ENCODE measurements around the gene PLEKHO1. TPM values are rescaled to one million over a fixed set of nuclear protein-coding genes. Genes with fewer than 3 reads are reported as not detected.
"Not testable (repeated sequence)": the region's sequence is repeated elsewhere in the genome, so short reads cannot be mapped to it uniquely, and the experiment has no call there.

The PLEKHO1 gene
- polyA plus RNA-seq, 1 experiment, result 62.0 TPM

DNA sequence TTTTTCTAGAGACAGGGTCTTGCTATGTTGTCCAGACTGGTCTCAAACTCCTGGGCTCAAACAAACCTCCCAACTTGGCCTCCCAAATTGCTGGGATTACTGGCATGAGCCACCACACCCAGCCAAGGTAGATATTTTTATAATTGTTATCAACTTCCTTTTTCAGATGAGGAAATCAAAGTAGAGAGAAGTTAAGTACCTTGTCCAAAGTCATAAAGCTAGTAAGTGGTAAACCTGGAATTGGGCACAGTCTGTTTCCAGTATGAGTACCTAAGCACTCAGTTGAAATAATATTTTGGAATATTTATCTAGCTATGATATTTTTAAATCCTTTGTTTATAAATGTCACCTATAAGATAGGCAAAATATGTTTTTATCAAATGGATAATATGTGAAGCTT, 22.3 kb upstream of the PLEKHO1 start:
- H3K27me3 ChIP-seq (ENCODE audit: control insufficient read depth, insufficient read depth, low read length), result no peaks in the 10 kb centered on the region
- TF ChIP-seq, protein P1, sequence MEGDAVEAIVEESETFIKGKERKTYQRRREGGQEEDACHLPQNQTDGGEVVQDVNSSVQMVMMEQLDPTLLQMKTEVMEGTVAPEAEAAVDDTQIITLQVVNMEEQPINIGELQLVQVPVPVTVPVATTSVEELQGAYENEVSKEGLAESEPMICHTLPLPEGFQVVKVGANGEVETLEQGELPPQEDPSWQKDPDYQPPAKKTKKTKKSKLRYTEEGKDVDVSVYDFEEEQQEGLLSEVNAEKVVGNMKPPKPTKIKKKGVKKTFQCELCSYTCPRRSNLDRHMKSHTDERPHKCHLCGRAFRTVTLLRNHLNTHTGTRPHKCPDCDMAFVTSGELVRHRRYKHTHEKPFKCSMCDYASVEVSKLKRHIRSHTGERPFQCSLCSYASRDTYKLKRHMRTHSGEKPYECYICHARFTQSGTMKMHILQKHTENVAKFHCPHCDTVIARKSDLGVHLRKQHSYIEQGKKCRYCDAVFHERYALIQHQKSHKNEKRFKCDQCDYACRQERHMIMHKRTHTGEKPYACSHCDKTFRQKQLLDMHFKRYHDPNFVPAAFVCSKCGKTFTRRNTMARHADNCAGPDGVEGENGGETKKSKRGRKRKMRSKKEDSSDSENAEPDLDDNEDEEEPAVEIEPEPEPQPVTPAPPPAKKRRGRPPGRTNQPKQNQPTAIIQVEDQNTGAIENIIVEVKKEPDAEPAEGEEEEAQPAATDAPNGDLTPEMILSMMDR (IDR thresholded peaks at IDR 0.05; ENCODE audit: low read depth, low read length), result no peak
- ChIA-PET CTCF (interaction anchor here (0.7 to 1.1 kb wide), 3 partner anchors 41 to 60 kb away, joined by 4 read pairs; no protein-coding TSS in a partner anchor), POLR2A (no interaction called here)
- H3K9me3 ChIP-seq (ENCODE audit: control insufficient read depth, insufficient read depth, low read length), result no peaks in the 10 kb centered on the region
- H3K4me3 ChIP-seq (ENCODE audit: low read depth, low read length), result no peak overlapping the region
- DNase-seq (ENCODE audit: low read depth, low spot score), result no peak
- no peak overlapping the region for H3K27ac ChIP-seq (ENCODE audit: low read depth, low read length)

DNA sequence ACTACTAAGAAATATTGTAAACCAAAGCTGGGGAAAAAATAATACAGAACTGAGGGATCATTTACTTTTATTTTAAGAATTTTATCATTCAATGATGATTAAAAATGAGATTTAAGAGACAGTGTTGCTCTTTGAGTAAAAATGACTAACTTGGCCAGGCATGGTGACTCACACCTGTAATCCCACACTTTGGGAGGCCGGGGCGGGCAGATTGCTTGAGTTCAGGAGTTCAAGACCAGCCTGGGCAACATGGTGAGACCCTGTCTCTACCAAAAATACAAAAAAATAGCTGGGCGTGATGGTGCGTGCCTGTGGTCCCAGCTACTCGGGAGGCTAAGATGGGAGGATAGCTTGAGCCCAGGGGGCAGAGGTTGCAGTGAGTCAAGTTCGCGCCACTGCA, 21.8 kb upstream of the PLEKHO1 start:
- CTCF ChIA-PET, result interaction anchor here (1.1 kb wide), 2 partner anchors 54 to 59 kb away, joined by 4 read pairs; no protein-coding TSS in a partner anchor
- POLR2A ChIA-PET, result no interaction called here

DNA sequence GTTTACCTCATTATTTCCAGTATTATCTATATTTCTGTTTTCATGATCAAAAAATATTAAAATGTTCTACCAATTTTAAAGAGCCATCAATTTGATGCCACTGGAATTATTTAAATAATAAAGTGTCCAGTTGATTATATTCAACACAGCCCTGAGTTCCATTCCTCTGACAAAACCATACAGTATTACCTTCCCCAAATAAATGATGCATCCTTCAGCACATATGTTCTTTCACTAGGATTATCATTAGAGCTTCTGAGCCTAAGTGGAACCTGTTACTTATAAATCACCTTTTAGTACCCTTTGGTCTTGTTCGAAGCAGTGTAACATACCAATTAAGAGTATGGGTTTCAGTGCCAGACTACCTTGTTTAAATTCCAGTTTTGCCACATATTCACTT, 17.3 kb upstream of the PLEKHO1 start:
- DNase-seq (ENCODE audit: low read depth, low spot score), result no peak
- CTCF ChIA-PET, result interaction anchor here (0.5 to 1.6 kb wide), 3 partner anchors 34 to 170 kb away, joined by 3 to 7 read pairs (median 4); no protein-coding TSS in a partner anchor
- H3K27me3 ChIP-seq (ENCODE audit: control insufficient read depth, insufficient read depth, low read length), result no peaks in the 10 kb centered on the region
- H3K4me3 ChIP-seq (ENCODE audit: low read depth, low read length), result no peak overlapping the region
- no peak overlapping the region for H3K27ac ChIP-seq (ENCODE audit: low read depth, low read length)
- POLR2A ChIA-PET, result no interaction called here
- no peaks in the 10 kb centered on the region for H3K9me3 ChIP-seq (ENCODE audit: control insufficient read depth, insufficient read depth, low read length)
- TF ChIP-seq, protein P1 (IDR thresholded peaks at IDR 0.05; ENCODE audit: low read depth, low read length), result no peak

More for the DNA sequence above, 21.8 kb upstream of the PLEKHO1 start:
- no peak overlapping the region for H3K27ac ChIP-seq (ENCODE audit: low read depth, low read length)
- DNase-seq (ENCODE audit: low read depth, low spot score), result no peak
- no peaks in the 10 kb centered on the region for H3K27me3 ChIP-seq (ENCODE audit: control insufficient read depth, insufficient read depth, low read length)
- H3K9me3 ChIP-seq (ENCODE audit: control insufficient read depth, insufficient read depth, low read length), result no peaks in the 10 kb centered on the region
- TF ChIP-seq, protein P1 (IDR thresholded peaks at IDR 0.05; ENCODE audit: low read depth, low read length), result no peak
- H3K4me3 ChIP-seq (ENCODE audit: low read depth, low read length), result no peak overlapping the region

DNA sequence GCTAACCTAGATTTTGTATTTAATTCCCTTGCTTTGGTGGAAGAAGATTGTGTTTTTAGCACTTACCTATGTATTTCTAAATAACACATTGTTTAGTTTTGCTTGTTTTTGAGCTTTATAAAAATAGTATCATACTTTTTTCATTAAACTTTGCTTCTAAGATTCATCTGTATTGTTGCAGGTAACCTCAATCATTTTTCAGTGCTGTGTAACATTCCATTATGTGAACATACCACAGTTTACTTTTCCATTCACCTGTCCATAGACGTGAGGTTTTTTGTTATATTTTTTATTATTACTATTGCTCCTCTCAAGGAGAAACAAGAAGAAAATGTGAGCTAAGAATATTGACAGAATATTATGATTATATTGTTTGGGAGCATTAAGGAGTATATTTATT, 15.2 kb upstream of the PLEKHO1 start:
- H3K27ac ChIP-seq (ENCODE audit: low read depth, low read length), result no peak overlapping the region
- TF ChIP-seq, protein P1 (IDR thresholded peaks at IDR 0.05; ENCODE audit: low read depth, low read length), result no peak
- POLR2A ChIA-PET, result no interaction called here
- H3K9me3 ChIP-seq (ENCODE audit: control insufficient read depth, insufficient read depth, low read length), result no peaks in the 10 kb centered on the region
- DNase-seq (ENCODE audit: low read depth, low spot score), result no peak
- H3K27me3 ChIP-seq (ENCODE audit: control insufficient read depth, insufficient read depth, low read length), result no peaks in the 10 kb centered on the region
- H3K4me3 ChIP-seq (ENCODE audit: low read depth, low read length), result no peak overlapping the region
- CTCF ChIA-PET, result interaction anchor here (1.0 kb wide), 1 partner anchor 52 kb away, joined by 3 read pairs; no protein-coding TSS in a partner anchor

DNA sequence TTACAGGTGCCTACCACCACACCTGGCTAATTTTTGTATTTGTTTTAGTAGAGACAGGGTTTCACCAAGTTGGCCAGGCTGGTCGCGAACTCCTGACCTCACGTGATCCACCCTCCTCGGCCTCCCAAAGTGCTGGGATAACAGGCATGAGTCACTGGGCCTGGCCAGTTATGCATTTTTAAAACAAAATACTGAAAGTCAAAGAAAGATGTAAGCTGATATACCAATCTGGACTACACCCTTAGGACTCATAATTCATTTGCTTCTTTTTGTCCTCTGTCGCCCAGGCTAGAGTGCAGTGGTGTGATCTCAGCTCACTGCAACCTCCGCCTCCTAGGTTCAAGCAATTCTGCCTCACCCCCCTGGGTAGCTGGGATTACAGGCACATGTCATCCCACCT, 14.3 kb upstream of the PLEKHO1 start:
- DNase-seq (ENCODE audit: low read depth, low spot score); H3K27me3 ChIP-seq (ENCODE audit: control insufficient read depth, insufficient read depth, low read length); H3K9me3 ChIP-seq (ENCODE audit: control insufficient read depth, insufficient read depth, low read length); CTCF ChIA-PET; H3K4me3 ChIP-seq (ENCODE audit: low read depth, low read length); H3K27ac ChIP-seq (ENCODE audit: low read depth, low read length): not testable (repeated sequence)
- POLR2A ChIA-PET, result interaction anchor here (1.2 kb wide), 1 partner anchor 14 kb away, joined by 4 read pairs; the partner anchor contains the start of gene PLEKHO1

Measured in AG04450 (cell line).